ENCODE data around the gene GOLGA6L10.

GRCh38 chr15:82306791-82307713, 42.2 kb downstream of the GOLGA6L10 start:
- TF ChIP-seq, protein P1, sequence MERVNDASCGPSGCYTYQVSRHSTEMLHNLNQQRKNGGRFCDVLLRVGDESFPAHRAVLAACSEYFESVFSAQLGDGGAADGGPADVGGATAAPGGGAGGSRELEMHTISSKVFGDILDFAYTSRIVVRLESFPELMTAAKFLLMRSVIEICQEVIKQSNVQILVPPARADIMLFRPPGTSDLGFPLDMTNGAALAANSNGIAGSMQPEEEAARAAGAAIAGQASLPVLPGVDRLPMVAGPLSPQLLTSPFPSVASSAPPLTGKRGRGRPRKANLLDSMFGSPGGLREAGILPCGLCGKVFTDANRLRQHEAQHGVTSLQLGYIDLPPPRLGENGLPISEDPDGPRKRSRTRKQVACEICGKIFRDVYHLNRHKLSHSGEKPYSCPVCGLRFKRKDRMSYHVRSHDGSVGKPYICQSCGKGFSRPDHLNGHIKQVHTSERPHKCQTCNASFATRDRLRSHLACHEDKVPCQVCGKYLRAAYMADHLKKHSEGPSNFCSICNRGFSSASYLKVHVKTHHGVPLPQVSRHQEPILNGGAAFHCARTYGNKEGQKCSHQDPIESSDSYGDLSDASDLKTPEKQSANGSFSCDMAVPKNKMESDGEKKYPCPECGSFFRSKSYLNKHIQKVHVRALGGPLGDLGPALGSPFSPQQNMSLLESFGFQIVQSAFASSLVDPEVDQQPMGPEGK (CRISPR knock-in tag; IDR thresholded peaks at IDR 0.05; ENCODE audit: borderline replicate concordance): no peak
- TF ChIP-seq ZC3H10 (CRISPR knock-in tag; IDR thresholded peaks at IDR 0.05): no peak

Data from SK-N-SH treated with all-trans-retinoic acid at 6 μM for 48 hours (cell line).